Endometrial microvascular endothelial cells (primary cell): ENCODE results near the gene RHBDL1. TPM values are rescaled to one million over a fixed set of nuclear protein-coding genes. Genes with fewer than 3 reads are reported as not detected.

ENCODE experiments used
- in situ Hi-C: cut with HindIII; loops from 2 replicates; pipeline ENCODE4 v1.10.0; 2017; ENCODE audit warnings: low sequenced_read_pairs, low pct_unique_long_range_greater_than_20kb; ENCODE audit errors: inconsistent ontology term
- total RNA-seq: library from RNA; depleted of rRNA; stranded (reverse); fragments of >200 nt; gene quantifications from one replicate; pipeline ENCODE4 v1.2.3, GENCODE V29; 2015; ENCODE audit errors: inconsistent ontology term

The RHBDL1 gene
- total RNA-seq, 1 donor from 2014 or later, result 2.1 TPM

GRCh38 chr16:635573-636205 lies 39.8 kb upstream of the RHBDL1 start:
- in situ Hi-C loops, result no loop called here

- in situ Hi-C loops, result no loop called here
These were observed 39.0 kb upstream of the RHBDL1 start, which contains the start of gene METTL26 for GRCh38 chr16:636206-637080. TSS of gene METTL26 (minus strand) at chr16:636305. CDS start at chr16:636290, 15 bp downstream.

DNA sequence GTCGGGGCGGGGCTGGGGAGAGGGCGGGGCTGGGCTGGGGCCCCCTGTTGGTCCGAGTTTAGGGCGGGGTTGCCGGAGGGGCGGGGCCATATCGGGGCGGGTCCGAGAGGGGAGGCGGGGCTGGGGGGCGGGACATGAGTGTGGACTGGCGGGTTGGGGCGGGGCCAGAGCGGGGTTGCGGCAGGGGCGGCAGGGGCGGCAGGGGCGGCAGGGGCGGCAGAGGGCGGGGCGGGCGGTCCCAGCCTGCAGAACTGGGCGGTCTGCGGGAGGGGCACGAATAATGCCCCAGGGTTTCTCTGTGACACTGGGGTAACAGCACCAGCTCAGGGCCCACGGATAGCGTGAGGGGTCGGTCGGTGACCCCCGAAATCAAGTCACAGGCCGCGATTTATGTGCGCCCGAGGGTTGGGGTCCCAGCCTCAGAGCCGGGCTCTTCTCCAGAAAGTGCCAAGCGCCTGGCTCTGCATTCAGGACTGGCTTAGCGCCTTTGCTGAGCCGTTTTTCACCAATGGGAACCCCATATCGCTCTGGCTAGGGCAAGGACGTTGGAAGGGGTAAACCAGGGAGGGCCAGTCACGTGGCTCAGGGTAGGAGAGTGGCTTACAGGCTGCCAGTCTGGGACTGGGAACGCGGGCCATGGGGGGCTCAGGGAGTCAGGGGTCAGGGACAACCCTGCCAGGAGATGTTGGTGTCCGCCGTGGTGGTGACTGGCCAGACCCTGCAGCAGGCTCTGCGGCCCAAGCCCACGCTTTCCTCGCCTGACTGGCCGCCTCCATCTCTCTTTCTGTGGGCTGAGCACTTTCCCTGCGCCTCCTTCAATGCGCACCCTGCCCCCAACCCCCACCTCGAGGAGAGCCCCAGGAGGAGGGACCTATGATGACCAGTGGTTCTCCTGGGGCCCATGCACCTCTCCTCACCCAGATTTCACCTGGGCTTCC lies 38.1 kb upstream of the RHBDL1 start:
- in situ Hi-C loops, result no loop called here

GRCh38 chr16:638034-638543 lies 37.4 kb upstream of the RHBDL1 start:
- in situ Hi-C loops, result no loop called here

DNA sequence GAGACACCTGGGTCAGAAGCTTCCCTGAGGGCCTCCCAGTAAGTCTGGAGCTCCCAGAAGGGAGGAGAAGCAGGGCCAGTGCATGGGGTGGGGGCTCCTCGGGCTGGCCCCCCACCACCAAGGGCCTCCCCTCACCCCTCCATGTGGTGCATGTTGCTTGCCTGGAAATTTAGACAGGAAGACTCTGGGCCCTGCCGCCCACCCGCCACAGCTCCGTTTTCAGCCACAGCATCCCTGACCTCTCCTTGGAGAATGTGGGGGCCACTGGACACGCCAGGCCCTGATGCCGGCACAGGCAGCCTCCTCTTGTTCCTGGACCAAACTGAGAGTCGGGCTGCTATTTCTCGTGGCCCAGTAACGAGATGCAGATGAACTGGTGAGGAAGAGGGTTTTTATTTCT lies 36.6 kb upstream of the RHBDL1 start:
- in situ Hi-C loops, result no loop called here

GRCh38 chr16:640614-641013 lies 34.9 kb upstream of the RHBDL1 start:
- in situ Hi-C loops, result no loop called here

- in situ Hi-C loops, result no loop called here
These were observed 33.9 kb upstream of the RHBDL1 start, which contains the start of gene MCRIP2 for GRCh38 chr16:641326-642188. TSS of gene MCRIP2 (plus strand) at chr16:641828. CDS start at chr16:641992, 164 bp downstream.

- in situ Hi-C loops, result no loop called here
These were observed 33.1 kb upstream of the RHBDL1 start for GRCh38 chr16:642189-643049.

GRCh38 chr16:643050-643368 lies 32.5 kb upstream of the RHBDL1 start:
- in situ Hi-C loops, result no loop called here

DNA sequence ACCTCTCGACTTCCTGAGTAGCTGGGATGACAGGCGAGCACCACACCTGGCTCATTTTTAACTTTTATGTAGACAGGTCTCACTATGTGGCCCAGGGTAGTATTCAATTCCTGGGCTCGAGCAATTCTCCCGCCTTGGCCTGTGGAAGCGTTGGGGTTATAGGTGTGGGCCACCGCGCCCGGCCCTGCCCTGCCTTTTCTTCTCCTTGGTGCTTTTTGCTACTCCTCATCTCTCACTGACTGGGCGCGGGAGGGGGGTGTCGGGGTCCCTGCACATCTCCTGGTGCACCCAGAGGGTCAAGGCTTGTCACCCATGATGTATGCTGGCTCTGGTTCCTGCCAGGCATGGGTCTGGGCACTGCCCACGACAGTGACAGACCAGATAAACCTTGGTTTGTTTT lies 30.9 kb upstream of the RHBDL1 start:
- in situ Hi-C loops, result no loop called here

GRCh38 chr16:645852-646678 lies 29.4 kb upstream of the RHBDL1 start:
- in situ Hi-C loops, result no loop called here

DNA sequence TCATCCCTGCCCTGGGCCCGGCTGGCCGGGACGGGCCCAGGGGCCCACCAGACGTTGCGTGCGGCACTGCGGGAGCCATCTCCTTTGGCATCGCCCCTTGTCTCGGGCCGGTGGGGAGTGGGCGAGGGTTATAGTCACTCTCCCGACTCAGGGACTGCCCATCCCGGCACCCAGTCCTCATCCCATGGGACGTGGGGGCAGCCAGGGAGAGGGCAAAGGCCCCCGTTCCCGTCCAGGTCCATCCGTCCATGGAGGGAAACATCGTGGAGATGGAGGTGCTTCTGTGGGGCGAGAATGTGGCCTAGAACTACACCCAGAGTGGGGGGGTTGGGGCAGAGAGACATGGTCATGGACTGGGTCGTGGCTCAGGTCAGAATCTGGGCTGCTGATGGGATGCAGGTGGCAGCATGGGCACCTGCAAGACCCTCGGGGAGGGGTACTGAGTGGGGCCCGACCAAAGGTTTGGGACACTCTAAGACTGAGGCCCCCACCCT lies 28.7 kb upstream of the RHBDL1 start:
- in situ Hi-C loops, result no loop called here

DNA sequence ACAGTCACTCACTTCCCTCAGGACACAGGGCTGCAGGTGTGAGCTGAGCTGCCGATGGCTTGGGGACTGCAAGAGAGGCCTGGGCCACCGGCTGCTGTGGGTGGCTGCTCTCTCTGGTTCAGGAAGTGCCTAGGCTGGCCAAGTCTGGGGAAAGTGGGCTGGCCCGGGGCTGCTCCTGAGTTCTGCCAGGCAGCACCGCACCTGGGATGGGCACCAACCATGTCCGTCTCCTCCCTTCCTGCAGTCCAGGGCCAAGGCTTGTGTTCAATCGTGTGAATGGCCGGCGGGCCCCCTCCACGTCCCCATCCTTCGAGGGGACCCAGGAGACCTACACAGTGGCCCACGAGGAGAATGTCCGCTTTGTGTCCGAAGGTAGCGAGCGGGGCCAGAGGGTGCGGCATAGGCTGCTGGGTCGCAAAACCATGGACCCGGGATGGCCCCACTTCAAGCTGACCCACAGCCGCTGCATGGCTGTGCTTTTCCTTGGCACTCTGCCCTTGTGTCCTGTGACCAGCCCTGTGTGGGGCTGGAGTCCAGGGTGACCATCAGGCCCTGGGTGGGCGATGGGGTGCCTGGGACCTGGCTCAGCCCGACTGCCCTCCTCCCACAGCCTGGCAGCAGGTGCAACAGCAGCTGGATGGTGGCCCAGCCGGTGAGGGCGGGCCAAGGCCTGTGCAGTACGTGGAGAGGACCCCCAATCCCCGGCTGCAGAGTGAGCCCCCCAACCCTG lies 28.1 kb upstream of the RHBDL1 start:
- in situ Hi-C loops, result no loop called here

- in situ Hi-C loops, result no loop called here
These were observed 27.2 kb upstream of the RHBDL1 start for GRCh38 chr16:648071-648780.
